Ishikawa (cell line): Measurements from ENCODE around the gene C12orf50.

ENCODE experiments used
- CEBPB ChIP-seq: IDR thresholded peaks from 2 replicates; pipeline ENCODE4 v1.6.1; 2012
- CREB1 ChIP-seq: IDR thresholded peaks from 2 replicates; pipeline ENCODE4 v1.6.1; 2012; ENCODE audit warnings: low read depth
- EGR1 ChIP-seq: IDR thresholded peaks from 2 replicates; pipeline ENCODE4 v1.6.1; 2012
- EP300 ChIP-seq: IDR thresholded peaks from 2 replicates; pipeline ENCODE4 v1.6.1; 2012; ENCODE audit warnings: borderline replicate concordance
- FOXM1 ChIP-seq: IDR thresholded peaks from 2 replicates; pipeline ENCODE4 v1.6.1; 2012; ENCODE audit warnings: low read depth, borderline replicate concordance
- MAX ChIP-seq: IDR thresholded peaks from 2 replicates; pipeline ENCODE4 v1.6.1; 2012
- NFIC ChIP-seq: IDR thresholded peaks from 2 replicates; pipeline ENCODE4 v1.6.1; 2012
- RAD21 ChIP-seq: IDR thresholded peaks from 2 replicates; pipeline ENCODE4 v1.6.1; 2012; ENCODE audit warnings: low read depth
- REST ChIP-seq: IDR thresholded peaks from 2 replicates; pipeline ENCODE4 v1.6.1; 2012; ENCODE audit warnings: low read depth, mild to moderate bottlenecking
- TAF1 ChIP-seq: IDR thresholded peaks from 2 replicates; pipeline ENCODE4 v1.6.1; 2012; ENCODE audit warnings: low read depth, mild to moderate bottlenecking
- TCF12 ChIP-seq: IDR thresholded peaks from 2 replicates; pipeline ENCODE4 v1.6.1; 2012; ENCODE audit warnings: low read depth
- TEAD4 ChIP-seq: IDR thresholded peaks from 2 replicates; pipeline ENCODE4 v1.6.1; 2012
- YY1 ChIP-seq: IDR thresholded peaks from 2 replicates; pipeline ENCODE4 v1.6.1; 2012; ENCODE audit warnings: low read depth
- ZBTB7A ChIP-seq: IDR thresholded peaks from 2 replicates; pipeline ENCODE4 v1.6.1; 2012; ENCODE audit warnings: low read depth
- TF ChIP-seq, protein P1 (sequence below): IDR thresholded peaks from 2 replicates; pipeline ENCODE4 v1.6.1; 2012

Gene C12orf50

GRCh38 chr12:88035907-88036289 lies 6.7 kb upstream of the C12orf50 start:
- TF ChIP-seq TCF12 (no peak), YY1 (no peak), CREB1 (no peak), ZBTB7A (no peak), TEAD4 (no peak), CEBPB (no peak), FOXM1 (no peak), NFIC (no peak), MAX (no peak; the same call in 1 of the 2 replicates), EP300 (no peak), TAF1 (no peak), RAD21 (no peak)
- TF ChIP-seq, protein P1, sequence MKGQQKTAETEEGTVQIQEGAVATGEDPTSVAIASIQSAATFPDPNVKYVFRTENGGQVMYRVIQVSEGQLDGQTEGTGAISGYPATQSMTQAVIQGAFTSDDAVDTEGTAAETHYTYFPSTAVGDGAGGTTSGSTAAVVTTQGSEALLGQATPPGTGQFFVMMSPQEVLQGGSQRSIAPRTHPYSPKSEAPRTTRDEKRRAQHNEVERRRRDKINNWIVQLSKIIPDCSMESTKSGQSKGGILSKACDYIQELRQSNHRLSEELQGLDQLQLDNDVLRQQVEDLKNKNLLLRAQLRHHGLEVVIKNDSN: no peak

- TF ChIP-seq TCF12 (peak; percentile 21; the same call in 1 of the 2 replicates), TAF1 (peak; percentile 81), NFIC (no peak; the same call in 1 of the 2 replicates), TEAD4 (no peak), RAD21 (no peak), FOXM1 (no peak), CREB1 (no peak), YY1 (no peak), EGR1 (0 out of 2 replicates have a peak, but pooled peaks have one; percentile 5), CEBPB (no peak), REST (0 out of 2 replicates have a peak, but pooled peaks have one; percentile 16), MAX (peak; percentile 68), EP300 (no peak), ZBTB7A (peak; percentile 73; the same call in 1 of the 2 replicates)
- TF ChIP-seq, protein P1: no peak; the same call in 1 of the 2 replicates
Measured at GRCh38 chr12:88035271-88035906, 6.2 kb upstream of the C12orf50 start.

DNA sequence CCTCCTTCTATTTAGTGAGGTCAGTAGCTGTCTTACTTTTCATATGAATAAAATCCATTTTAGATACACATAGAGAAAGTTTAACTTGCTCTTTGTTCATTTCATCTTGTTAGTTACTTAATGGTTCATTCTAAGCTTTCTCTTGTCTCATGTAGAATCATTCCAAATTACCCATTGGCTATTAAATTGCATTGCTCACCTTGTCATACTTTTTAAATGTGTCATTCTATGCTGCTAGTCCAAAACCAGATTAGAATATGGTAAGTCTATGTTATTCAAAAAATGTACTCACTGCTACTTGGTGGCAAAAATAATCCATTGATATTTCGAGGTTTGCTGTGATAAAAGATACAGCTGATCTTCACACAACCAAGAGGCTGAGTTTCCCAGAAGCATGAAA lies 3.0 kb downstream of the C12orf50 start:
- TF ChIP-seq REST (no peak), EP300 (no peak)

DNA sequence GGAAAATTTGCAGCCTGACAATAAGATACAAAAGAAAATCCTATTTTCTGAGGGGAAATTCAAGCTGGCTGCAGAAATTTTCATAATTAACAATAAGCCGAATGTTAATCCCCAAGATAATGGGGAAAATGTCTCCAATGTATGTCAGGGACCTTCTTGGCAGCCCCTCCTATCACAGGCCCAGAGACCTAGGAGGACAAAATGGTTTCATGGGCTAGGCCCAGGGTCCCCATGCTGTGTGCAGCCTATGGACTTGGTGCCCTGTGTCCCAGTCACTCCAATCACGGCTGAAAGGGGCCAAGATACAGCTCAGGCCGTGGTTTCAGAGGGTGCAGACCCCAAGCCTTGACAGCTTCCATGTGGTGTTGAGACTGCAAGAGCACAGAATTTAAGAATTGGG lies 11.2 kb downstream of the C12orf50 start:
- TF ChIP-seq EGR1 (no peak), EP300 (no peak), RAD21 (no peak), MAX (no peak), FOXM1 (no peak), TEAD4 (no peak), REST (no peak), ZBTB7A (no peak), NFIC (no peak)
- TF ChIP-seq, protein P1: no peak
